DMS 273 (cell line): ENCODE results near the gene SCN5A.
A peak's percentile ranks its signal among the peaks of the same experiment; 100 is the strongest.

Experiments used
- DNase-seq: peaks from one replicate; lab custom pipeline; 2025; ENCODE audit not compliant: unreplicated experiment; lab: John Stamatoyannopoulos, UW

Gene SCN5A

DNA sequence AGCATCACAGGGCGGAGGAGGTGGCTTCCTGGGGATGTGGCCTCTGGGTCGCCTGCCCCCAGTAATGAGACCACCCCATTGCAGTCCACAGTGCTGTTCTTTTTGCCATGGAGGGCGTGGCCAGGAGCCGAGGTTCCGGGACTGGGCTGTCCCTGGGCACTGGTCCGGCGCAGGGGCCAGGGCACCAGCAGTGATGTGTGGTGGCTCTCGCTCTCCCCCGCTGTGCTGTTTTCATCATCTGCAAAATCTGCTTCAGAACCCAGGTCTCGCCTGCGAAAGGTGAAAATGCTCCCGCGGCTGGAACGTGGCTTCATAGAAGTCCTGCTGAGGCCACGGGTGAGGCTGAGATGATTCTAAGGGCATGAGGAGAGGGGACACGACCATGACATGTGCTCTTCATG is 45.8 kb downstream of the SCN5A start:
- no peak for DNase-seq

DNA sequence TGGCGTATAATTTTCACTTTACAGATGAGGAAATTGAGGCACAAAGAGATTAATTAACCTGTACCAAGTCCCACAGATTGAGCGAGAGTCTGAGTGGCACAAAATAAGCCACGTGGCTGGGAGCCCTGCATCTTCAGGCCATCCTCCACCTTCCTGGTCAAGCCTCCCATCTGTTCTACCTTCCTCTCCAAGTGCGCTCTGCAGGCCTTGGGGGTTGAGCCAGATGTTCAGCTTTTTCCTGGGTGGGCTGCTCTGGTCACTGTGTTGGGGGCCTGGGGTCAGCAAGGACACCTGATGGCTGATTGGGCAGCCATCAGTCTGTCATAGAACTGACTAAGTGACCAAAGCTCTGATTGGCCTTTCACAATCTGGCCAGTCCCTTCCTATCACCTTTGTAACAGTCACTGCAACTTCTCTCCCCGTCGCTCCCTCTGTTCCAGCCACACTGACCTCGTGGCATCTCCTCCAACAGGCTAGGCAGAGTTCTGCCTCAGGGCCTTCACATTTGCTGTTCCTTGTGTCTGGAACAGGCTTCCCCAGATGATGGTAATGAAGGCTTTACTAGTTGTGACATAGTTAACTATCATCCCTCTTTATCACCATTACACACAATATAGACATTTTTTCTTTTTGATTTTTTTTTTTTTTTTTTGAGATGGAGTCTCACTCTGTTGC is 46.8 kb downstream of the SCN5A start:
- no peak for DNase-seq

DNA sequence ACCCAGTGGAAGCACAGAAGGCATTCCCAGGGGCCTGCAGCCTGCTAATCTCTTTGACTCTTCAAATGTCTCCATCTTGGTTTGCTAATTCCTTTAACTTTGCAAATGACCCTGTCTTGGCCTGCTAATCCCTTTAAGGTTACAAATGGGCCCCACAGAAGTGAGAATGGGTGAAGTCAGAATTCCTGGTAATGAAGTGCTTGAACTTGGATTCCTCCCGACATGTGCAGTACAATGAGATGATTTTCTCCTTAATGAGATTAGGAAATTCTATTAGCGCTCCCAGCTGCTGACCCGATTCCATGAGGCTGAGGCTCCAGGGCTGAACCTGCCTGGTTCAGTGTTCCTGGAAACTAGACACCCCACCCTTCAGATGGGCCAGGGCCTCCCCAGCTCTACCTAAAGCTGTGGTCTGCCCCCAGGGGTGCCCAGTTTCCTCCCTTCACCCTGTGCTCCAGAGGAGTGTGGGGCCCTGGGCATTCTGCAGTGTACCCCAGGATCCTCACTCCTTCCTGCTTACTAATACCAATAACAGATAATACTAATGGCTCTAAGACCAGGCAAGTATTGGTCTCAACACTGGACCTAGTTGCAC is 47.4 kb downstream of the SCN5A start:
- no peak for DNase-seq

DNA sequence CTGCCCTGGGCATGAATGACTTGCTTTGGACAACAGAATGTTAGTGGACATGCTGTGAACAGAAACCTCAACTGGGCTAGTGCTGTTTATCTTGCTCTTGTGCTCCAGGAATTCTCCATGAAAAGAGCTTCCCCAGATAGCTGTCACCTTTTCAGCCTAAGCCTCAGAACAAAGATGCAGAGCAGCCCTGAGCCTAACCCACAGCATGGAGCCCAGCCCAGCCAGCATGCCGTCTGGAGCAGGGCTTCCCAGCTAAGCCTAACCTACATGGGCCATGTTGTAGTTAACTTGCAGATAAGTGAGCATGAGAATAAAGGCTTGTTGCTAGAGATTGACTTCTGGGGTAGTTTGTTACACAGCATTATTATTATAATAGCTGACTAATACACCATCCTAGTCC is 48.9 kb downstream of the SCN5A start:
- no peak for DNase-seq

DNA sequence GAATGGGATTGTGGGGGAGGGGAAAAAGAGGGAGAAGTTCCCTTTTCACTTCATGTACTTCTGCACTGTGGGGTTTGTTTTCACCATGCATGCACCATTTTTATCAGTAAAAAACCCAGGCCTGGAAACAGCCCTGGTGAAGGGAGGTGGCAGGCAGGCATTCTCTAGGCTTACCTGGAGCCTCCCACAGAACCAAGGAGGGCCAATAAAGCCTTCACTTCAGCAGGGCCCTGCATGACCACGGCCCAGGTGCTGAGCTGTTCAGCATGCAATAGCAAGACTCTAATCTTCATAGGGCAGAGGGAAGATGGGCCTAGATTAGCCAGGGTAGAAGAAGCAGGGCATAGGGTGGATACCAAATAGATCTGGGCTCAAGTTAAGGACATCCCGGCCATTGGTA is 49.6 kb downstream of the SCN5A start:
- DNase-seq, result no peak

DNA sequence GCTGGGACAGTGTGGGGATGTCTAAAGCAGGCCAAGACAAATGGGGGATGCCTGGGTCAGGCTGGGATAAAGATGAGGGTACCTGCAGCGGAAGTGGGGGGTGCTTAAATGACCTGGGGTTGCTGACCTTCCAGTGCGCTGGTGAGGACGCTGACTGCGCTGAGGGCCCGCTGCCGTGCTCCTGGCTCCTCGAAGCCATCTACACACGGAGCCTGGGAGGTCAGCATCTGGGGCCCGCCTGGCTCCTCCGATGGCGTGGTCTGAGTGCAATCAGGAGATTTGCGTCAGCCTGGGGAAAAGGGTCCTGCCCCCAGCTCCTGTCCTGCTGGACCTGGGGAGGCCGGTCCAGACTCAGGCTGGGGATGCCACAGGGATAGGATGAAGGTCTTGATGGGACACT is 50.7 kb downstream of the SCN5A start:
- DNase-seq, result no peak

DNA sequence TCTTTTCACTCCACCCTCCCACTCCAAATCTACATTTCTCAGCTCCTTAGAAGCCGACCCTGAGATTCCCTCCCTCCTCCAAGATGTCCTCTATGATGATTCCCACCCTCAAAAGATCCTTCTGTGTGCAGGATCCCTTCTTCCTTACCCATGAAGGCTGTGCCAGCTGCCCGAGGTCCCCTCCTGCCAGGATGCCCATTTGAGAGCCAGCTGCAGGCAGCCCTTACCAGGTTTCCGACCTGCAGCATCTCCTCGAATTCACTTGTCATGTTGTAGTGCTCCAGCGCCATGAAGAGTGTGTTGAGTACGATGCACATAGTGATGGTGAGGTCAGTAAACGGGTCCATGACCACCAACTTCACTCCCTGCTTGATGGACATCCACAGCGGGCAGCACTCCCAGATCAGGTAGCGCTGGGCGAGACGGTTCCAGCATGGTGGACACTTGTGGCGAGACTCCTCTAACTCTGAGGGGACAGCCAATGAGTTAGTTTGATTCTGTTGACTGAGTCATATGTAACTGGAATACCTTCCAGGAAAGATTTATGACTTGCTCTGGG is 51.9 kb downstream of the SCN5A start:
- DNase-seq, result no peak

DNA sequence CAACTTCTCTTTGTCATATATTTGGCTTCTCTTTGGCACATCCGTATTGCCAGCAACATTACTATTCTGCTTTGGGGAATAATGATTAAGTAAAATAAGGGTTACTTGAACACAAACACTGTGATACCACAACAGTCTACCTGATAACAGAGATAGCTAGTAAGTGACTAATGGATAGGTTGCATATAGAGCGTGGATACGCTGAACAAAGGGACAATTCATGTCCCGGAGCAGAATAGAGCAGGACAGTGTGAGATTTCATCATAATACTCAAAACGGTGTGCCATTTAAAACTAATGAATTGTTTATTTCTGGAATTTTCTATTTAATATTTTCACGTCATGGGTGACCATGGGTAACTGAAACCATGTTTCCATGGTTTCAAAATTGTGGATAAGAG is 54.1 kb downstream of the SCN5A start:
- DNase-seq, result no peak

DNA sequence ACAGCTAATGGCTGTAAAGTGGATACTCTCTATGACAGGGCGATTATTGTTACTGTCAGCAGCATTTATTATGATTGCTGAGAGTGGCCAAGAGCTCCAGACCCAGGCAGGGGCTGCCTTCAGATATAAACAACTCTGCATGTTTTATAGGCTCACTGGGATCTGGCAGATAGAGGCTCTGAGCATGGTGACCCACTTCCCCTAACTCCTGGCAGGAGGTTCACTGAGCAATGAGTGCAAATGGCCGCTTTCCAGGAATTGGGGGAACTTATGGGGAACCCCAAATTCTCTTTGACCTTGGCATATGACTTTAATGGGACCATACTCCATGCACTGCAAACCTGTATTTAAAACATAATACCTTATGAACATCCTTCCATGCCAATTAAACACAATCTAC is 59.0 kb downstream of the SCN5A start:
- no peak for DNase-seq

DNA sequence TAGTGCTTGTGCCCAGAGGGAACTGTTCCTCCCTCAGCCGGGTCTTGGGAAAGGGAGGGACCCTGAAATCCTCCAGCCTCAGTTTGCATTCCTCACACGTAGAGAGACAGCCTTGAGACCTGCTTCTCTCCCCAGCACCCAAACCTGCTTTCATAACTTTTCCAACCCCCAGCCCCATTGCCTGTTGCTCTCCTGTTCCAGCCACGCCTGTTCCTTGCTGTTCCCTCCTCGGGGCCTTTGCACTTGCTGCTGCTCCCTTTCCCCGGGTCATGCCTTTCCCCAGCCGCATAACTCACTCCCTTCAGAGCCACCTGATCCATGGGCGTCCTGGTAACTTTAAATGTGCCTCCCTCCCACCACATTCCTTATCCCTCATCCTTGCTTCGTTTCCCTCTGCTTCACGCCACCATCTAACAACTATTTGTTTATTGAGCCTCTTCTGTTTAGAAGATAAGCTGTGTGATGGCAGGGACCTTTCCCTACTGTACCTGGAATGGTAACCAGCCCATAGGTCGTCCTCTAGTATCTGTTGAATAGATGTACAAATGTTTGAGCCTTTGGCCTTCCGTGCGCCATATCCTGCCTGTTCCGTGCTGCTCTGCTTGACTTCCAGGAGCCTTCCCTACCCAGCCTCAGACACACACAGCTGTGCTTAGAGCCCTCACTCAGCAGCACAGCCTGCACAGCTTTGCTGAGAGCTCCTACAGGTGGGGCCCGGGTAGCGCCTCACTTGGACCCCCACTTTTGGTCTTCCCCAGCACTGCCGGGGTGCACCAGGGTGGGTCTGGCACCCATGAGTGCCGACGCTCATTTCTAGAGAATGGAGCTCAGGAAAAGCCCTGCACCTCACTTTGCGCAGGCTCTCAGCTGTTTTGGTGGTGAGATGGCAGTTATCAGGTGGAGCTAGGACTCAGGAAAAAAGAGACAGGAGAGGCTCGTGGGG is 60.2 kb downstream of the SCN5A start:
- no peak for DNase-seq

DNA sequence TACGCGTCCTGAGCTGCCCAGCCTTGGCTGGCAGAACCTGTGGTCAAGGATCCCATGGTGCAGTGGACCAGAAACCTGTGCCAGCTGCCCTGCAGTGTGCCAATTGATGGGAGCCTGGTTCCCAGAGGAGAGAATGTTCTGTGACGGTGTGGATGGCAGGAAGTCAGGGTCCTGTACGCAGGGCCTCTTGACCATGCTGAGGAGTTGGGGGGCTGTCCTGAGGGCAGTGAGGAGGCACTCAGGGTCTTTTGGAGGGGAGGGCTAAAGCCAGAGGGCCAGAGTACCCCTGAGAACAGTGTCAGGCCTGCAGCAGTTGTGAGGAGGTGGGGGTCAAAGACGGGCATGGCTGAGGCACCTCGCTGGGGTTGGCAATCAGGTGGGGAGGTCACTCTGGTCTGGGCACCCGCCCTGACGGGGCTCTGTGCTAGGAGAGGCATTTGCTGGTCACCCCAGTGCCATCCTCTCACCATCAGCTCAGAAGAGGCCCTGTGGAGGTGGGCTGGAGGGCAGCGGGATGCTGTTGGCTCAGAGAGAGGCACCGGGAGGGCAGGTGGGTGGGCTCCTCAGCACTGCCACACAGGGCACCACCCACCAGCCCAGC is 61.0 kb downstream of the SCN5A start:
- DNase-seq, result no peak

DNA sequence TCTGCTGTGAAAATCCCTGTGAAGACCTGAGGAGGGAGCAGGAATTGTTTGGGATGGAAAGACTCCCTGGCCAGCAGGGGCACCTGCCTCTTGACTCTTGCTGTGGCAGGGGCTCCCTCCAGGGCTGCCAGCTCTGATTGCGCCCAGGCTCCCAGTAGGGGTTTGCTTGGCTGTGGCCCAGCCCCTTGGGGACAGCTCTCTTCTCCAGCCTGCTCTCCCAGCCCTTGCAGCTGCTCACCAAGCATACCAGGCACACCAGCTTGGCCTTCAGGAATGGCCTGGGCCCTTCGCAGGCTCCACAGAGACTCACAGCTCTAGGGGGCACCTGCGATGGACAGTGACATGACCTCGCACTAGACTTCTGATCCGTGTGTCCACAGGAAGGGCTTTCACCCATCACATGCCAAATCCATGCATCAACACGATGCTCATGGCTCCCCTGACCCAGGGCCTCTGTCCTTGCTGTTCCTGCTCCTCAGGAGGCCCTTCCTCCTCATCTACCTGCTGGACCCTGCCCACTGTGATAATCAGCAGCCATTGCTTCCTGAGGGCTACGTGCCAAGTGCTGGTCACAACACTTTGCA is 61.8 kb downstream of the SCN5A start:
- no peak for DNase-seq

DNA sequence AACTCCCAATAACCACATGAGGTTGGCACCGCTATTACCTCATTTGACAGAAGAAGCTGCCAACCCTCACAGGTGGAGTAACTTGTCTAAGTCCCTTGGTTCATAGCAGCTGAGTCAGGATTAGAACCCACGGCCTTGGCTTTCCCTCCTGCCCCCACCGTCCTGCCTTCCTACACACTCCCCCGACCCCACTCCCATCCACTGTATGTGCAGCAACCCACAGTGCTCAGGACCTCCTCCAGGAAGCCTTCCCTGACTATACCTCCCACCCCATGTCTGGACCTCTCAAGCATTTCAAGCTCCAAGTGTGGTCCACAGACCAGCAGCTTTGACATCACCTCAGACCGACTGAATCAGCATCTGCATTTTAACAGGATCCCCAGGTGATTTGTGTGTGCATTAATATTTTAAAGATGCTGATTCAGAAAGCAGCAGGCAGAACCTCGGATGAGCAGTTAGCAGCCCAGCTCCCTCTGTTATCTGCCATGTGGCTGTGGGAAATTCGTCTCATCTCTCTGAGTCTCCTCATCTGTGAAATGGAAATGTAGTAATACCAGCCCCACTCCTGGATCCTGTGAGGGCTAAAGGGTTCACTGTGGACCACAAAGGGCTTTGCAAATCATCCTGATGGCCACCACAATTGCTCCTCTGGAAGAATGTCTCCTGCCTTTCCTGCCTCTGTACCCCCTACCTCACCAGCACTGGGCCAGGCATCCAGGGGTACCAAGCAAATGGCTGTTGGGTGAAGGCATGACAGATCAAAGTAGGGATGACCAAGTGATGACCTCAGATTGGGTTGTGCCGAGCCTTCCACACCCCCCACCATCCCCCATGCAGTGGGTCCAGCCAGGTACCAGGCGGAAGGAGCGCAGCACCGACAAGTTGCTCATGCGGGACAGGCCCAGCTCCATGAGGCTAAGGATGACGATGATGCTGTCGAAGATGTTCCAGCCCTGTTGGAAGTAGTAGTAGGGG is 62.7 kb downstream of the SCN5A start:
- no peak for DNase-seq

DNA sequence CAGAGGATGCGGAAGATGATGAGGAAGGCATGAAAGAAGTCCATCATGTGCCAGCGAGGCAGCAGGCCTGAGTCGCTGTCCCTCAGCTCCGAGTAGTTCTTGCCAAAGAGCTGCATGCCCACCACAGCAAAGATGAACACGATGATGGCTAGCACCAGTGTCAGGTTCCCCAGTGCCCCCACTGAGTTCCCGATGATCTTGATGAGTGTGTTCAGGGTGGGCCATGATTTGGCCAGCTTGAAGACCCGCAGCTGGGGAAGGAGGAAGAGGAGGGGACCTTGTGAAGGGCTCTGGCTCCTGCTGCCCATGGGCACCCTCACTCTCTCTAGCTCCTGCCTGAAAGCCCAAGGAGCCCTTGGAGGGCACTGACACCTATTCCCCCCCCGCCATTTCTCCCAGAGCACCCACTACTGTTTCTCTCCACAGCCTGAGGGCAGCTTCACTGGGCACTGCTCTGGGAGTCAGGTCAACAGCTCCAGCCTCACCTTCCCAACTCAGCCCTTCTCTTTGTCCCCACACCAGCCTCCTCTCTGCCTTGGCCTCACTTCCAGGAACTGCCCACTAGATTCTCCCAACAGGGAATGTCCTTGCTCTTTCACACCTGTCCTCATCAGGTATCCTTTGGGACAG is 63.6 kb downstream of the SCN5A start:
- no peak for DNase-seq

DNA sequence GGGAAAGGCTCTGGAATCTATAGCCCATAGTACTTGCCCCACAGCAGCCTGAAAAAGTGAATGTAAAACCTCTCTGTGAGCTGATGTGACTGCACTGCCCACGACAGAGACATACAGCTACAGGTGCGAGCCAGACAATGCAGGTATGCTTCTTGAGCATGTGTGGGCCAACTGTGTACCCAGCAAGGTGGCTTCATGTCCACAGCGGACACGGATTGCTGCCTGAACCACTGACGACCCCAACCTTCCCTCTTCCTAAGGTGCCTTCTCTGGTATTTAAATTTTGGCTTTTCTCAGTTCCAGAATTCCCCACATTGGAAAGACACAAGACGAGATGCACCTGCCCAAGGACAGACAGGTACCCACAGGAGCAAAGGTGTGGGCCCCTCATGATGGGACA is 65.8 kb downstream of the SCN5A start:
- no peak for DNase-seq

DNA sequence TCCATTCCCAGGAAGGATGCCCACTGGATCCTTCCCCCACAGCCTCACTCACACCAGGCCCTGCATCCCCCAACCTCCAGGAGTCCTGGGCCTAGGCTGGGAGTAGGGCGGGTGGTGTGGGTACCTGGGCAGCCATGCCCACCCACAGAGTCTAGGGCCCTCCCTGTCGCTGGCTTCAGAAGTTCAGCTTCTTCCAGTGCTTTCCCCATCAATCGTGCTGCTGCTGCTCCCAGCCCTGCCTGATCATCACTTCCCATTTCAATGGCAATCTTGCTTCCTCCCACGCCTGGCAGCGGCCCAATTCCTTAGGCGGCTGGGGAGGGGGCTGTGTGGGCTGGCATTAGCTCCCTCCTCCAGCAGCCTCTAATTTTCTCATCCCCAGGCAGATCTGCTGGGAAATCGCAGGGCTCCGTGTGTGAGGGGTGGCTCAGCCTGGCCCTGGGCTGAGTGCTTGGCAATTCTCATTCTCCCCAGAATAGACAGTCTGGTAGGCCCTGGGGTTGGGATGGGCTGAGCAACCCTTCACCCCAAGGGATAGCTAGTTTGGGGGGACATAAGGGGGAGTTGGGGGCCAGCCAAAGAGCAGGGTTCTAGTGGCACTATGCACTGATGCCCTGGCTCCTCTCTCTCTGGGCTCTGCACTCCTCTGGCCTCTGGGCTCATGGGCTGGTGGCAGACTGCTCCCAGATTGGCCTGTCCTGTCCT is 66.4 kb downstream of the SCN5A start:
- peak; percentile 14 for DNase-seq

DNA sequence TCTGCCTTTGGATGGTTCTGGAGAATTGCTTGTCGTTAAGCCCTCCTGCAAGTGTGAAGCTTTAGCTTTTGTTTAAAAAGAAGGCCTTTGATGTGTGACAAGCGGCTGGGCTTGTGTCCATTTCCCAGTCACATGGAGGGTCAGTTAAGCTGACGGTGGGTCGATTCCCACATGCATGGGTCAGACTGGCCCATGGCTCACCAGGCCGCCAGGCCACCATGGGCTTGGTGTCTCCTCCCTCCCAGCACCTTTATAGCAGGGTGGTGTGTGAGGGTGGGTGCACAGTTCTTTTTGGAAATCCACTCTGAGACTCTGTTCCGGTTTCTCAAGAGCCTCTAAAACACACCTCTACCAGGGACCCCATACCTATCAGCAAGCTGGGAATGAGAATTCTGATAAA is 67.2 kb downstream of the SCN5A start:
- no peak for DNase-seq

DNA sequence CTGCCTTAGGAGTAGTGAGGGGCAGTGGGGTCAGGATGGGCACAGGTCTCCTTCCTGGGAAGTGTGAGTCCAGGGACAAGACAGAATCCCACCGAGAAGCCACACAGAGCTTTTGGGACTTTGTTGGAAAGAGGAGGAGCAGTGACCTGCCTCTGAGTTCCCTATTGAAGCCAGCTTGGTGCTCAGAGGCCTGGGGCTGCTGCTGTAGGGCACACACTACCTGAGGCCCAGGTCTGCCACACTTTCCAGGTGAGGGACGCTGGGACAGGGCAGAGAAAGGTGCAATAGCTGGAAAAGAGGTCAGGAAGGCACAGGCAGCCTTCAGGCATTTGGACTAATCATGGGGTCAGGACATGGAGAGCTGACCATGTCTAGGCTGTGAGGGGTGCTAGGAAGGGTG is 67.7 kb downstream of the SCN5A start:
- no peak for DNase-seq
